Subcutaneous abdominal adipose tissue (tissue), 5 donors: ENCODE measurements around the gene ARHGAP15.

Experiments used
- H3K27ac ChIP-seq: one replicate; pipeline ENCODE4 v1.7.0; 2013; ENCODE audit warnings: low read depth, mild to moderate bottlenecking, inconsistent platforms, low read length, moderate library complexity
- H3K27me3 ChIP-seq, 5 donors: one replicate each; pipeline ENCODE4 v1.7.0; 2013; ENCODE audit warnings: low read length in 5 of 5, inconsistent platforms in 1 of 5; ENCODE audit not compliant: control insufficient read depth in 5 of 5, insufficient read depth in 4 of 5
- H3K36me3 ChIP-seq, 5 donors: one replicate each; pipeline ENCODE4 v1.7.0; 2013; ENCODE audit warnings: low read length in 5 of 5; ENCODE audit not compliant: control insufficient read depth in 5 of 5, insufficient read depth in 5 of 5
- H3K4me1 ChIP-seq, 5 donors: one replicate each; pipeline ENCODE4 v1.7.0; 2013; ENCODE audit warnings: low read length in 5 of 5, mild to moderate bottlenecking in 3 of 5, moderate library complexity in 1 of 5; ENCODE audit not compliant: control insufficient read depth in 5 of 5, insufficient read depth in 5 of 5
- H3K4me3 ChIP-seq, 5 donors: one replicate each; pipeline ENCODE4 v1.7.0; 2013; ENCODE audit warnings: low read length in 5 of 5, low read depth in 1 of 5
- H3K9ac ChIP-seq, 5 donors: one replicate each; pipeline ENCODE4 v1.7.0; 2013; ENCODE audit warnings: low read length in 5 of 5, mild to moderate bottlenecking in 4 of 5, moderate library complexity in 3 of 5
- H3K9me3 ChIP-seq, 5 donors: one replicate each; pipeline ENCODE4 v1.7.0; 2013; ENCODE audit warnings: low read length in 5 of 5; ENCODE audit not compliant: control insufficient read depth in 5 of 5
- donor health status: healthy.
- donor health status: healthy.
- donor health status: healthy.
- donor health status: healthy.
- donor health status: healthy.

The ARHGAP15 gene

DNA sequence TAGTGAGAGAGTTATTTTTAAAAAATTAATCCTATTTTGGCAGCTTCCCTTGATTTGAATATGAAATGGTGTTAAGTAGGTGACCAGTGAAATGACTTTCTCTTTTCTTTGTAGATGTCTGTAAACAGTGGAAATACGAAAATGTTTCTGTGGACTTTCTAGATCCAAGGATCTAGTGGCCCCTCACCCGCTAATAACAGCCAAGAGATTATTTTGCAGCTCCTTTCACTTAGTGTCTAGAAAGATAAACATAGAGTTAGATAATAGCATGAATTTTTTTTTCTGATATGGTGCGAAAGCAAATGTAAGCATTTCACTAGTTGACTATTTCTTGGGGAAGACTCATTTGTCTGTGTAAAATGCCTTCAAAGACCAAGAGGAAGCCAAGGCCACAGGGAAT is 57.7 kb downstream of the ARHGAP15 start:
- no peaks in the 10 kb centered on the region for H3K9me3 ChIP-seq
- H3K4me3 ChIP-seq, result no peak overlapping the region
- H3K4me1 ChIP-seq, result no peaks in the 10 kb centered on the region
- H3K27me3 ChIP-seq, result no peaks in the 10 kb centered on the region
- H3K9ac ChIP-seq, result no peak overlapping the region
- H3K27ac ChIP-seq, result no peak overlapping the region
- no peaks in the 10 kb centered on the region for H3K36me3 ChIP-seq

GRCh38 chr2:143190431-143190830 is 61.2 kb downstream of the ARHGAP15 start:
- no peaks in the 10 kb centered on the region for H3K27me3 ChIP-seq
- no peaks in the 10 kb centered on the region for H3K9me3 ChIP-seq
- H3K27ac ChIP-seq, result no peak overlapping the region
- H3K4me3 ChIP-seq, result no peak overlapping the region
- H3K4me1 ChIP-seq, result peaks cover 0 to 4% (median 0%) of the 10 kb centered on the region in 5 donors
- no peaks in the 10 kb centered on the region for H3K36me3 ChIP-seq
- H3K9ac ChIP-seq, result no peak overlapping the region

DNA sequence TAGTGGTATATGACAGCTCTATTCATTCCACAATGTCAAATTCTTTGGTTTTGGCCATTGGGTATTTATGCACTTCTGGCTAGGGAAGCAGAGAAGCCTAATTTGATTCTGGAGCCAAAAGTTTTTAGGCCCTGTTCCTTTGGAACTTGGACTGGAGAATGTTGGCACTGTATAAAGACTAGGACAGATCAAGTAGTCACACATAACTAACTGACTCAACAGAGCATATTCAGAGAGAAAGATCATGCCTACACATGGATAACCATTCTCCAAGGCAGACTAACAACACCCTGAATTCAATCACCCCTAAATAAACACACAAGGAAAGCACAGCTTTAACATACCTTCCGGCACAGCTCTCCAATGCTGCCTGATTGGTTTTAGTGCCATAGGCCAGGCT is 62.9 kb downstream of the ARHGAP15 start:
- peaks cover 0 to 4% (median 0%) of the 10 kb centered on the region in 5 donors for H3K4me1 ChIP-seq
- H3K27ac ChIP-seq, result no peak overlapping the region
- no peak overlapping the region for H3K9ac ChIP-seq
- no peaks in the 10 kb centered on the region for H3K27me3 ChIP-seq
- no peaks in the 10 kb centered on the region for H3K9me3 ChIP-seq
- no peak overlapping the region for H3K4me3 ChIP-seq
- H3K36me3 ChIP-seq, result no peaks in the 10 kb centered on the region

DNA sequence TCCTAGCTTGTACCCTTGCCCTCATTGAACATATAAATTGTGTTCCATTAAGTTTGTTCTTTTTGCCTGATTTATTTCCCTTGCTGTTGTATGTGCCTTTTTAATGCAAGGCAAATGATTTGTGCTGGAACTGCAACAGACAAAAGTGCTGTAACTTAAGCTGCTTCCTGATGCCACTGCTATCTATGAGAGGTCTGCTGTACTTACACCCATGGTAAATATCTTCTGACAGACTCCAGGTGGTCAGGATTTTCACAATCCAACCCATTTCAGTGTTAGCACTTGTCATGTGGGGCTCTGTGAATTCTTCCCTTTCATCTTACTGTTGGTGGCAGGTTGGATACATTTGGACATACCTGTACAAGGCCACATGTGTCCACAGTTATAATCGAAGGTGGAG is 63.5 kb downstream of the ARHGAP15 start:
- Histone ChIP-seq H3K36me3 (no peaks in the 10 kb centered on the region), H3K9me3 (no peaks in the 10 kb centered on the region), H3K4me3 (no peak overlapping the region), H3K27ac (no peak overlapping the region), H3K9ac (no peak overlapping the region), H3K27me3 (no peaks in the 10 kb centered on the region), H3K4me1 (peaks cover 0 to 4% (median 0%) of the 10 kb centered on the region in 5 donors)

GRCh38 chr2:143193121-143193520 is 63.9 kb downstream of the ARHGAP15 start:
- Histone ChIP-seq H3K9me3 (no peaks in the 10 kb centered on the region), H3K27ac (no peak overlapping the region), H3K4me3 (no peak overlapping the region), H3K27me3 (no peaks in the 10 kb centered on the region), H3K4me1 (peaks cover 0 to 4% (median 0%) of the 10 kb centered on the region in 5 donors), H3K9ac (no peak overlapping the region), H3K36me3 (no peaks in the 10 kb centered on the region)

DNA sequence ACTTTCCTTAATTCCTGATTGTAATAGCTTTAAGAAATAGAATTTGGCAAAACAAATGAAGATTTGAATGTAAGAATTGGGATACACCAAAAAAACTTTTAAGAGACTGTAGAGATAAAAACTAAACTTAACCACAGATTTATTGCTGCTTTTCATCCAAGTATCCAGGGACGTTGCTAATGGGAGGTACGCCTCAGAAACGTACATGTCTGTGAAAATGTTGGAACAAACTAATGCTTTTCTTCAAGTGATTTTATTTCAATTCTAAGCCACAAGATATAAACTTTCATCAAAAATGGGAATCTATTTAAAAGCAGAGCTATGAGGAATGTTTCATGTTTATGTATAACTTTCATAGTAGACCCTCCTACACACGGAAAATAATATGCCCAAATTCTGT is 66.3 kb downstream of the ARHGAP15 start:
- no peak overlapping the region for H3K27ac ChIP-seq
- no peak overlapping the region for H3K4me3 ChIP-seq
- no peak overlapping the region for H3K9ac ChIP-seq

GRCh38 chr2:143204062-143204461 is 74.8 kb downstream of the ARHGAP15 start:
- no peaks in the 10 kb centered on the region for H3K4me1 ChIP-seq
- no peak overlapping the region for H3K4me3 ChIP-seq
- no peak overlapping the region for H3K27ac ChIP-seq
- peaks cover 0 to 5% (median 0%) of the 10 kb centered on the region in 5 donors for H3K9me3 ChIP-seq
- H3K36me3 ChIP-seq, result no peaks in the 10 kb centered on the region
- no peaks in the 10 kb centered on the region for H3K27me3 ChIP-seq
- no peak overlapping the region for H3K9ac ChIP-seq

More for the DNA sequence above, 66.3 kb downstream of the ARHGAP15 start:
- no peaks in the 10 kb centered on the region for H3K27me3 ChIP-seq
- H3K36me3 ChIP-seq, result no peaks in the 10 kb centered on the region
- no peaks in the 10 kb centered on the region for H3K9me3 ChIP-seq
- peaks cover 0 to 4% (median 0%) of the 10 kb centered on the region in 5 donors for H3K4me1 ChIP-seq

GRCh38 chr2:143205106-143205764 is 76.0 kb downstream of the ARHGAP15 start:
- Histone ChIP-seq H3K9ac (no peak overlapping the region), H3K27me3 (no peaks in the 10 kb centered on the region), H3K27ac (no peak overlapping the region), H3K36me3 (no peaks in the 10 kb centered on the region), H3K4me1 (peaks cover 0 to 8% (median 4%) of the 10 kb centered on the region in 5 donors), H3K9me3 (peaks cover 0 to 5% (median 0%) of the 10 kb centered on the region in 5 donors), H3K4me3 (no peak overlapping the region)

GRCh38 chr2:143209570-143210445 is 80.6 kb downstream of the ARHGAP15 start:
- H3K9ac ChIP-seq, result no peak overlapping the region
- no peaks in the 10 kb centered on the region for H3K27me3 ChIP-seq
- no peak overlapping the region for H3K27ac ChIP-seq

GRCh38 chr2:143210446-143210819 is 81.2 kb downstream of the ARHGAP15 start:
- Histone ChIP-seq H3K27ac (no peak overlapping the region), H3K4me3 (no peak overlapping the region), H3K9ac (no peak overlapping the region), H3K36me3 (no peaks in the 10 kb centered on the region), H3K4me1 (peaks cover 0 to 8% (median 4%) of the 10 kb centered on the region in 5 donors), H3K9me3 (no peaks in the 10 kb centered on the region), H3K27me3 (no peaks in the 10 kb centered on the region)

More at GRCh38 chr2:143209570-143210445, 80.6 kb downstream of the ARHGAP15 start:
- Histone ChIP-seq H3K36me3 (no peaks in the 10 kb centered on the region), H3K9me3 (no peaks in the 10 kb centered on the region), H3K4me3 (no peak overlapping the region), H3K4me1 (peaks cover 0 to 8% (median 4%) of the 10 kb centered on the region in 5 donors)
